ENCODE results near the gene B4GALNT1.
"Not testable (repeated sequence)": the region's sequence is repeated elsewhere in the genome, so short reads cannot be mapped to it uniquely, and the experiment has no call there.

Gene B4GALNT1

GRCh38 chr12:57620245-57620935 is 12.6 kb downstream of the B4GALNT1 start:
- no peak for DNase-seq

- DNase-seq: no peak
Measured at GRCh38 chr12:57619434-57620244, 13.4 kb downstream of the B4GALNT1 start.

- DNase-seq: no peak
Measured at GRCh38 chr12:57618966-57619433, 14.0 kb downstream of the B4GALNT1 start.

- DNase-seq: not testable (repeated sequence)
Measured at GRCh38 chr12:57618431-57618830, 14.6 kb downstream of the B4GALNT1 start.

GRCh38 chr12:57617942-57618341 is 15.1 kb downstream of the B4GALNT1 start:
- DNase-seq: no peak

- DNase-seq: peak; percentile 17
Measured at GRCh38 chr12:57616383-57617101, 16.5 kb downstream of the B4GALNT1 start.

GRCh38 chr12:57615637-57616036 is 17.4 kb downstream of the B4GALNT1 start:
- no peak for DNase-seq

GRCh38 chr12:57614948-57615500 is 18.0 kb downstream of the B4GALNT1 start:
- DNase-seq: no peak

GRCh38 chr12:57614178-57614947 is 18.6 kb downstream of the B4GALNT1 start:
- peak; percentile 28 for DNase-seq

- DNase-seq: no peak
Measured at GRCh38 chr12:57613427-57614109, 19.4 kb downstream of the B4GALNT1 start.

GRCh38 chr12:57612711-57613426 is 20.1 kb downstream of the B4GALNT1 start:
- DNase-seq: no peak

GRCh38 chr12:57611827-57612710 is 20.9 kb downstream of the B4GALNT1 start:
- no peak for DNase-seq

- peak; percentile 57 for DNase-seq
Measured at GRCh38 chr12:57611108-57611826, 21.7 kb downstream of the B4GALNT1 start, which contains the start of gene ARHGEF25. ARHGEF25 (plus strand) TSS chr12:57611435; CDS start chr12:57611895, 460 bp downstream.

- DNase-seq: no peak
Measured at GRCh38 chr12:57610554-57611107, 22.4 kb downstream of the B4GALNT1 start.

GRCh38 chr12:57609781-57610553 is 23.0 kb downstream of the B4GALNT1 start:
- no peak for DNase-seq

GRCh38 chr12:57609101-57609780 is 23.8 kb downstream of the B4GALNT1 start:
- no peak for DNase-seq

- DNase-seq: no peak
Measured at GRCh38 chr12:57607958-57608663, 24.9 kb downstream of the B4GALNT1 start.

Data from OCI-M1 (cell line).